ENCODE data around the gene HORMAD2. TPM values are rescaled to one million over a fixed set of nuclear protein-coding genes. Genes with fewer than 3 reads are reported as not detected.
"Not testable (repeated sequence)": the region's sequence is repeated elsewhere in the genome, so short reads cannot be mapped to it uniquely, and the experiment has no call there.

The HORMAD2 gene
- total RNA-seq, 4 donors from 2014 or later, result not detected

- Histone ChIP-seq H3K4me1 (peaks cover 0 to 61% (median 19%) of the 10 kb centered on the region in 4 donors), H3K4me3 (no peak overlapping the region), H3K9me3 (no peaks in the 10 kb centered on the region), H3K27ac (peak overlapping the region in 1 of 4 donors; percentile 84), H3K27me3 (no peaks in the 10 kb centered on the region), H3K36me3 (no peaks in the 10 kb centered on the region)
- WGBS, 2 donors, result 92 to 94% methylated on average over 18 of the region's 18 CpGs
- no peak for DNase-seq (ENCODE audit: low spot score in 2 of 2)
- no peak for TF ChIP-seq CTCF (IDR thresholded peaks at IDR 0.05)
Observed at GRCh38 chr22:30211124-30211820, 131.0 kb downstream of the HORMAD2 start.

- Histone ChIP-seq H3K4me1 (peaks cover 0 to 50% (median 9%) of the 10 kb centered on the region in 4 donors), H3K27me3 (no peaks in the 10 kb centered on the region), H3K27ac (peak overlapping the region in 2 of 4 donors; percentile 38 to 52), H3K9me3 (no peaks in the 10 kb centered on the region), H3K4me3 (no peak overlapping the region), H3K36me3 (no peaks in the 10 kb centered on the region)
- DNase-seq (ENCODE audit: low spot score in 2 of 2), result peak; percentile 46 to 66
- TF ChIP-seq CTCF (IDR thresholded peaks at IDR 0.05) (no peak), EP300 (IDR thresholded peaks at IDR 0.05) (peak; percentile 16 to 75), POLR2A (IDR thresholded peaks at IDR 0.05) (no peak)
- 51 to 56% methylated on average over 5 of the region's 5 CpGs for WGBS, 2 donors
Observed at GRCh38 chr22:30212363-30212995, 132.2 kb downstream of the HORMAD2 start.

- Histone ChIP-seq H3K9me3 (no peaks in the 10 kb centered on the region), H3K36me3 (no peaks in the 10 kb centered on the region), H3K27me3 (no peaks in the 10 kb centered on the region), H3K27ac (peak overlapping the region in 2 of 4 donors; percentile 38 to 52), H3K4me3 (no peak overlapping the region), H3K4me1 (peaks cover 0 to 51% (median 7%) of the 10 kb centered on the region in 4 donors)
- 57 to 78% methylated on average over 8 of the region's 8 CpGs for WGBS, 2 donors
- TF ChIP-seq EP300 (IDR thresholded peaks at IDR 0.05) (no peak), CTCF (IDR thresholded peaks at IDR 0.05) (no peak), POLR2A (IDR thresholded peaks at IDR 0.05) (no peak)
- DNase-seq (ENCODE audit: low spot score in 2 of 2), result no peak
Observed at GRCh38 chr22:30212996-30213441, 132.8 kb downstream of the HORMAD2 start.

GRCh38 chr22:30214703-30215407 lies 134.6 kb downstream of the HORMAD2 start:
- TF ChIP-seq POLR2A (IDR thresholded peaks at IDR 0.05) (no peak), EP300 (IDR thresholded peaks at IDR 0.05) (no peak), CTCF (IDR thresholded peaks at IDR 0.05) (no peak)
- Histone ChIP-seq H3K36me3 (no peaks in the 10 kb centered on the region), H3K4me3 (no peak overlapping the region), H3K27me3 (no peaks in the 10 kb centered on the region), H3K9me3 (no peaks in the 10 kb centered on the region), H3K4me1 (peaks cover 0 to 37% (median 0%) of the 10 kb centered on the region in 4 donors), H3K27ac (no peak overlapping the region)
- no peak for DNase-seq (ENCODE audit: low spot score in 2 of 2)
- WGBS, 2 donors, result 77% methylated on average over 12 of the region's 12 CpGs

GRCh38 chr22:30216272-30216671 lies 136.0 kb downstream of the HORMAD2 start:
- not testable (repeated sequence) for H3K27ac ChIP-seq; H3K36me3 ChIP-seq; DNase-seq (ENCODE audit: low spot score in 2 of 2); H3K9me3 ChIP-seq; H3K27me3 ChIP-seq; H3K4me3 ChIP-seq
- WGBS, 2 donors, result 93 to 97% methylated on average over 3 of the region's 3 CpGs
- H3K4me1 ChIP-seq, result peaks cover 0 to 25% (median 0%) of the 10 kb centered on the region in 4 donors

Data from tibial nerve (tissue), 4 donors.